Measurements from ENCODE around the gene FUCA1.
"Not testable (repeated sequence)": the region's sequence is repeated elsewhere in the genome, so short reads cannot be mapped to it uniquely, and the experiment has no call there.

The FUCA1 gene

DNA sequence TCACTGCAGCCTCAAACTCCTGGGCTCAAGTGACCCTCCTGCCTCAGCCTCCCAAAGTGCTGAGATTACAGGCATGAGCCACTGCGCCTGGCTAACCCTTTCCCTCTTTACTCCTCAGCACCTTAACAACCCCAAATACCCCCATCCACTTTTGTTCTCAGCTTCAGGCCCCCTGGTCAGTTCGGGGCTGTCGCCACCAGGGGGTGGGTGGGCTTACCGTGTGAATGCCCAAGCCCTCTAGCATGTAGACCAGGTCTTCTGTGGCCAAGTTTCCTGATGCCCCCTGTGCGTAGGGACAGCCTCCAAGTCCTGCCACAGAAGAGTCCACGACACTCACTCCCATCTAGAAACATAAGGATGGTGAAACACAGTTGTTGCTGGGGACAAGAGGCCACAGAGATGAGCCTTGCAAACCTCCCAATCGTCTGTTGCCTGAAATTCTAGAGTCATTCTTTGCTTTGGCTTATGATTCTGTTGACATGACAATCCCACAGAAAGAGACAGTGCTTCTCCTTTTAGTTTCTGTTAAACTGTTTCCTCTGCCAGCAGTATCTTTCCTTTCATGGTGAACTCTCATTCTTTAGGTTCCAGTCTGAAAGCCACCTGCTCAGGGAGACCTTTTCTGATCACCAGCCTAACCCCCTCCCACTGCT is 63.8 kb downstream of the FUCA1 start:
- TF ChIP-seq, protein P1, sequence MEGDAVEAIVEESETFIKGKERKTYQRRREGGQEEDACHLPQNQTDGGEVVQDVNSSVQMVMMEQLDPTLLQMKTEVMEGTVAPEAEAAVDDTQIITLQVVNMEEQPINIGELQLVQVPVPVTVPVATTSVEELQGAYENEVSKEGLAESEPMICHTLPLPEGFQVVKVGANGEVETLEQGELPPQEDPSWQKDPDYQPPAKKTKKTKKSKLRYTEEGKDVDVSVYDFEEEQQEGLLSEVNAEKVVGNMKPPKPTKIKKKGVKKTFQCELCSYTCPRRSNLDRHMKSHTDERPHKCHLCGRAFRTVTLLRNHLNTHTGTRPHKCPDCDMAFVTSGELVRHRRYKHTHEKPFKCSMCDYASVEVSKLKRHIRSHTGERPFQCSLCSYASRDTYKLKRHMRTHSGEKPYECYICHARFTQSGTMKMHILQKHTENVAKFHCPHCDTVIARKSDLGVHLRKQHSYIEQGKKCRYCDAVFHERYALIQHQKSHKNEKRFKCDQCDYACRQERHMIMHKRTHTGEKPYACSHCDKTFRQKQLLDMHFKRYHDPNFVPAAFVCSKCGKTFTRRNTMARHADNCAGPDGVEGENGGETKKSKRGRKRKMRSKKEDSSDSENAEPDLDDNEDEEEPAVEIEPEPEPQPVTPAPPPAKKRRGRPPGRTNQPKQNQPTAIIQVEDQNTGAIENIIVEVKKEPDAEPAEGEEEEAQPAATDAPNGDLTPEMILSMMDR (IDR thresholded peaks at IDR 0.05; ENCODE audit: control insufficient read depth, insufficient read depth, low read depth, low read length, missing control alignments), result peak; percentile 9
- H3K4me3 ChIP-seq (ENCODE audit: control insufficient read depth, low read depth, low read length), result no peak overlapping the region
- no peak for DNase-seq (ENCODE audit: low read depth)

DNA sequence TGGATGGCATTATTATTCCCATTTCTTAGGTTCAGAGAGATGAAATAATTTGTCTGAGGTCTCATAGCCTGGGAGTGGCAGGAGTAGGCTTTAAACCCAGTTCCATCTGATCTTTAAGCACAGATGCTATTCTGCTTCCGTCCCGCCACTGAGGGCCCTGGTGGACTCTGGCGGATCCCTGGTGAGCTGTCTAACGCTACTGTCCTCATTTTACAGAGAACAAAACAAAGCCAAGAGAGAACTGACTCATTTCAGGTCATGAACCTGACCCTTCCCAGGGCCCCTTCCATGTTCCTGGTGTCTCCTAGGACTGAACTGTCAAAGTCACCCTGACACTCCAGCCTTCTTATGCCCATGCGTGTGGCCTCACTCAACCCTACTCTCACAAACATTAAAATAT is 64.4 kb downstream of the FUCA1 start:
- TF ChIP-seq, protein P1 (IDR thresholded peaks at IDR 0.05; ENCODE audit: control insufficient read depth, insufficient read depth, low read depth, low read length, missing control alignments), result no peak
- no peak for DNase-seq (ENCODE audit: low read depth)
- no peak overlapping the region for H3K4me3 ChIP-seq (ENCODE audit: control insufficient read depth, low read depth, low read length)

DNA sequence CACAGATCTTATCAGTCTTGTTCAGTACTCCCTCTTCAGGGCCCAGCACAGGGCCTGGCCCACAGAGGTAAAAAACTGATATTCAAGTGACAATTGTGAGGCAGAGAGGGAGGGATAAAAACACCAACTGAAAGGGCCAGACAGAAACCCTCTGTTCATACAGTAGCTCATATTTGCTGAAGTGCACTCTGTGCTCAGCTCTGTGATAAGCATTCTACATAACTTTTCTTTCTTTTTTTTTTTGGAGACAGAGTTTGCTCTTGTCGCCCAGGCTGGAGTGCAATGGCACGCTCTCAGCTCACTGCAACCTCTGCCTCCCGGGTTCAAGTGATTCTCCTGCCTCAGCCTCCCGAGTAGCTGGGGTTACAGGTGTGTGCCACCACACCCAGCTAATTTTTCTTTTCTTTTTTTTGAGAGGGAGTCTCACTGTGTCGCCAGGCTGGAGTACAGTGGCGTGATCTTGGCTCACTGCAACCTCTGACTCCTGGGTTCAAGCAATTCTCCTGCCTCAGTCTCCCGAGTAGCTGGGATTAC is 65.2 kb downstream of the FUCA1 start:
- H3K4me3 ChIP-seq (ENCODE audit: control insufficient read depth, low read depth, low read length); DNase-seq (ENCODE audit: low read depth): not testable (repeated sequence)

DNA sequence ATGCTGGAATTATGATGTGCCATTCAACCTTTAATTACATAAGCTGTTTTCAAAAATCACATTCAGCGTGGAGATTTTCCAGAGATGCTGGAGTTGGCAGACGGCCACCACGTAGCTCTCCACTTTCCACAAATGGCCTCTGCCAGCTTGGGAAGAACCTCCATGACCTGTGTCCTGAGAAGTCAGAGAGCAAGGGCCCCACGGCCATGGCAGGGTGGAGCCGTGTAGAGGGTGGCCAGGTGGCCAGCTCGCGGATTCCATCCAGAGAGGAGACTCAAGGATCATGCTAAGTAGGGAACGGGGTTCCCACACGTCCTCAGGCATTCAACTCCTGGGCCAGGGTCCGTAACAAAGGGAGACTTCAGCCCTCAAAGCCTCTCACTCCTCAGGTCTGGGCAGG is 66.2 kb downstream of the FUCA1 start:
- TF ChIP-seq, protein P1 (IDR thresholded peaks at IDR 0.05; ENCODE audit: control insufficient read depth, insufficient read depth, low read depth, low read length, missing control alignments), result no peak
- no peak for DNase-seq (ENCODE audit: low read depth)
- no peak overlapping the region for H3K4me3 ChIP-seq (ENCODE audit: control insufficient read depth, low read depth, low read length)

DNA sequence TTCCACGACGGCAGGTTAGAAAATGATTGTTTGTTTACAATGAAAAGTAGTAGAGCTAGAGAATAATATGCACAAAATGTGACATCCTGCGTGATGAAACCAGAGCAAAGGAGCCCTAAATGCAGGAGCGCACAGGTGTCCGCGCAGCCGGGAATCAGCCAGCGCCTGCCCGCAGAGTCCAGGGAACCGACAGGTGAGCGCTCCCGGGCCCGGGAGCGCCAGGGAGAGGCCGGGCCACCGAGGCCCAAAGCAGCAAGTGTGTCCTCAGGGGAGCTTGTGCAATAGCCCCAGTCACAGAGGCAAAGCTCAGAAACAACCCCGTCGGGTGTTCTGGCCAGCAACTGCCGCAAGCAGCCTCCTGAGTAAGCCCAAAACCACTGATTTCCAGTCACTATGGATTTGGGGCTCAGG is 66.7 kb downstream of the FUCA1 start:
- no peak for DNase-seq (ENCODE audit: low read depth)
- H3K4me3 ChIP-seq (ENCODE audit: control insufficient read depth, low read depth, low read length), result peak overlapping the region; percentile 82
- TF ChIP-seq, protein P1 (IDR thresholded peaks at IDR 0.05; ENCODE audit: control insufficient read depth, insufficient read depth, low read depth, low read length, missing control alignments), result no peak

DNA sequence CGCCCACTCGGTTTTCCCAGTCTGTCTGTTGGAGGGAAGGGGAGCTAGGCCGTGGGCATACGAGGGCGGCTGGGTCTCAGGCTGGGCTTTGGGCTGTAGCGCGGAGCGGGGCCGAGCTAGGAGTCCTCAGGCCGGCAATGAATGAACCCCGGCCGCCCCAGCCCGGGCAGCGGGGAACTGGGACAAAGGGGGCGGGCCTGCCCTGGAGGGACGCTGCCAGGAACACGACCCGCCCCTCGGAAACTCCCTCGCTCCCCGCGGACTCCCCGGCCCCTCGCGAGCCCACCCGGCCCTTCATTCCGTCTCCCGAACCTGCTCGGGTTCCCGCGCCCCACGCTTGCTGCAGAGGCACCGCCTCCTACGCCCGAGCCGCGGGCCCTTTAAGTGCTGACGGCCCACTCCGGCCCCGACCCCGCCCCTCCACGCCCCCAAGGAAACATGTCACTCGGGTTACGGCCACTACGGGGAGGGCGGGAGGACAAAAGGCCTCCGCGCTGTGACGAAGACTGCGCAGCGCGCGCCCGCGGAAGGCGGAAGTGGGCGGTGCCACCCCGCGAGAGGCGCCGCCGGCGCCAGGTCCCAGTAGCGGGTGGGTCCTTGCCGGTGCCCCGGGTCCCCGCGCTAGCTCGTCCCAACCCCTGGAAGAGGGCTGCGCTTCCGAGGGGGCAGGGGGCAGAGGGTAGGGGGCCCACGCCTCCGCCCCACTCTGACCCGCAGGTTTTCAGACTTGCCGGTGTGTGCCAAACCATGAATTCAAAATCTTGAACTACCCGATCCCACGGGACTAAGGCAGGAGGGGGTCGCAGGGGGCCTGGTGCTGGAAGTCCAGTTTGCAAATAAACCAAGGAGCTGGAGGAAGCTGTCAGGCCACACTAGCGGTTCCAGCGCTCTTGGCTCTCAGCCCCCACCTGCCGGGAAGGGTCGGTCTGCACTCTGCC is 67.4 kb downstream of the FUCA1 start, which contains the start of gene GALE:
Gene GALE (minus strand): TSS at position 355 of the 938 bp plus-strand sequence. CDS start 1,747 bp downstream, outside the sequence.
- TF ChIP-seq, protein P1 (IDR thresholded peaks at IDR 0.05; ENCODE audit: control insufficient read depth, insufficient read depth, low read depth, low read length, missing control alignments), result no peak
- DNase-seq (ENCODE audit: low read depth), result peak; percentile 67
- H3K4me3 ChIP-seq (ENCODE audit: control insufficient read depth, low read depth, low read length), result peak within 1 kb of the TSS; percentile 82
